Neural progenitor cell (in vitro differentiated cells): ENCODE results near the gene PPL.

ENCODE experiments used
- EZH2 ChIP-seq: fragments of 200-600 bp; sonication (generic); IDR thresholded peaks from 2 replicates; pipeline ENCODE4 v1.6.1; 2017; ENCODE audit warnings: antibody characterized with exemption, mild to moderate bottlenecking, moderate library complexity
- EZH2phosphoT487 ChIP-seq: fragments of 200-600 bp; sonication (generic); IDR thresholded peaks from 2 replicates; pipeline ENCODE4 v1.6.1; 2017; ENCODE audit warnings: antibody characterized with exemption
- TF ChIP-seq, protein P1 (sequence below): fragments of 200-600 bp; sonication (generic); IDR thresholded peaks from 2 replicates; pipeline ENCODE4 v1.5.1; 2017; ENCODE audit warnings: antibody characterized with exemption, mild to moderate bottlenecking

DNA sequence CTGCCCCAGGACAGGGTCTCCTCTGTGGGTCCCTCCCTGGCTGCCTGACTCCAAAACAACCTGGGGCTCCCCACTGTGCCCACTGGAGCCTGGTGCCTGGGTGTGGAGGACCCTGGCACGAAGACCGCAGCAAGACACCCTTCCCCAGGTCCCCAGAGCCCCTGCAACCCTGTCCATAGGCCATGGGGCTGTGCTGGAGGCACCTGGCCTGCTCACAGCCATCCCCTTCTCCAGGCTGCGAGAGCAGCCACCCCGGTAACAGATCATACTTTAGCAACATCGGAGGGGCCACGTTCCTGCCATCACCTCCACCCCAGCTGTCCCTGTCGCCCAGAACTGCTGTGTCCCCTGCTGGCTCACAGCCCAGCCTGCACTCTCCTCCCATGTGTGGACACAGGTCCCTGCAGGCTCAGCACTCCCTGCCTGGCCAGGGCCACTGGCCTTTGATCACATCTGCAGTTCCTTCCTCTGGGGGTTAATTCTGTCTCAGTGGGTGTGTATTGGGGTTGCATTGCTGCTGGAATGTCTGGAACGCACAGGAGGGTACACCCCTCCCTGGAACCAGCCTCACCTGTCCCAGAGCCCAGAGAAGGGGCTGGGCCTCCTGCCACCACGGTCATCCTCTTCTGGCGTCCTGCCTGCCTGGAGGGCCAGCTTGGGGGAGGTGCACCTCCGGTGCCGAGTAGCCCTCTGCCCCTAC, 12.2 kb downstream of the PPL start:
- TF ChIP-seq, protein P1, sequence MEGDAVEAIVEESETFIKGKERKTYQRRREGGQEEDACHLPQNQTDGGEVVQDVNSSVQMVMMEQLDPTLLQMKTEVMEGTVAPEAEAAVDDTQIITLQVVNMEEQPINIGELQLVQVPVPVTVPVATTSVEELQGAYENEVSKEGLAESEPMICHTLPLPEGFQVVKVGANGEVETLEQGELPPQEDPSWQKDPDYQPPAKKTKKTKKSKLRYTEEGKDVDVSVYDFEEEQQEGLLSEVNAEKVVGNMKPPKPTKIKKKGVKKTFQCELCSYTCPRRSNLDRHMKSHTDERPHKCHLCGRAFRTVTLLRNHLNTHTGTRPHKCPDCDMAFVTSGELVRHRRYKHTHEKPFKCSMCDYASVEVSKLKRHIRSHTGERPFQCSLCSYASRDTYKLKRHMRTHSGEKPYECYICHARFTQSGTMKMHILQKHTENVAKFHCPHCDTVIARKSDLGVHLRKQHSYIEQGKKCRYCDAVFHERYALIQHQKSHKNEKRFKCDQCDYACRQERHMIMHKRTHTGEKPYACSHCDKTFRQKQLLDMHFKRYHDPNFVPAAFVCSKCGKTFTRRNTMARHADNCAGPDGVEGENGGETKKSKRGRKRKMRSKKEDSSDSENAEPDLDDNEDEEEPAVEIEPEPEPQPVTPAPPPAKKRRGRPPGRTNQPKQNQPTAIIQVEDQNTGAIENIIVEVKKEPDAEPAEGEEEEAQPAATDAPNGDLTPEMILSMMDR, result no peak
- TF ChIP-seq EZH2 (no peak), EZH2phosphoT487 (no peak)
